Parathyroid adenoma (tissue), 2 donors: ENCODE data around the gene PTPRM.

Experiments
- H2AFZ ChIP-seq: fragments of 300-600 bp; sonication (generic); one replicate; pipeline ENCODE4 v1.7.0; 2017; ENCODE audit warnings: antibody characterized with exemption, mild to moderate bottlenecking
- H3K27ac ChIP-seq: fragments of 300-600 bp; sonication (generic); one replicate; pipeline ENCODE4 v1.7.0; 2017
- H3K27me3 ChIP-seq: fragments of 300-600 bp; sonication (generic); one replicate; pipeline ENCODE4 v1.7.0; 2017; ENCODE audit warnings: low read length; ENCODE audit not compliant: control insufficient read depth, insufficient read depth
- H3K36me3 ChIP-seq: fragments of 300-600 bp; sonication (generic); one replicate; pipeline ENCODE4 v1.7.0; 2017; ENCODE audit warnings: low read length; ENCODE audit not compliant: control insufficient read depth, insufficient read depth
- H3K4me1 ChIP-seq: fragments of 300-600 bp; sonication (generic); one replicate; pipeline ENCODE4 v1.7.0; 2017; ENCODE audit warnings: control low read depth
- H3K4me2 ChIP-seq: fragments of 300-600 bp; sonication (generic); one replicate; pipeline ENCODE4 v1.7.0; 2017; ENCODE audit warnings: low read length
- H3K4me3 ChIP-seq: fragments of 300-600 bp; sonication (generic); one replicate; pipeline ENCODE4 v1.7.0; 2017; ENCODE audit warnings: low read depth, low read length
- H3K79me2 ChIP-seq: fragments of 300-600 bp; sonication (generic); one replicate; pipeline ENCODE4 v1.7.0; 2017; ENCODE audit warnings: control low read depth
- H3K9ac ChIP-seq: fragments of 300-600 bp; sonication (generic); one replicate; pipeline ENCODE4 v1.7.0; 2017; ENCODE audit warnings: mild to moderate bottlenecking
- H3K9me3 ChIP-seq: fragments of 300-600 bp; sonication (generic); one replicate; pipeline ENCODE4 v1.7.0; 2017; ENCODE audit warnings: low read length; ENCODE audit not compliant: control insufficient read depth
- TF ChIP-seq, protein P1 (sequence below): fragments of 300-600 bp; sonication (generic); IDR thresholded peaks from one replicate; pipeline ENCODE4 v1.7.0; 2017; ENCODE audit warnings: antibody characterized with exemption, mild to moderate bottlenecking
- donor health status: primary hyperparathyroidism.

The PTPRM gene

DNA sequence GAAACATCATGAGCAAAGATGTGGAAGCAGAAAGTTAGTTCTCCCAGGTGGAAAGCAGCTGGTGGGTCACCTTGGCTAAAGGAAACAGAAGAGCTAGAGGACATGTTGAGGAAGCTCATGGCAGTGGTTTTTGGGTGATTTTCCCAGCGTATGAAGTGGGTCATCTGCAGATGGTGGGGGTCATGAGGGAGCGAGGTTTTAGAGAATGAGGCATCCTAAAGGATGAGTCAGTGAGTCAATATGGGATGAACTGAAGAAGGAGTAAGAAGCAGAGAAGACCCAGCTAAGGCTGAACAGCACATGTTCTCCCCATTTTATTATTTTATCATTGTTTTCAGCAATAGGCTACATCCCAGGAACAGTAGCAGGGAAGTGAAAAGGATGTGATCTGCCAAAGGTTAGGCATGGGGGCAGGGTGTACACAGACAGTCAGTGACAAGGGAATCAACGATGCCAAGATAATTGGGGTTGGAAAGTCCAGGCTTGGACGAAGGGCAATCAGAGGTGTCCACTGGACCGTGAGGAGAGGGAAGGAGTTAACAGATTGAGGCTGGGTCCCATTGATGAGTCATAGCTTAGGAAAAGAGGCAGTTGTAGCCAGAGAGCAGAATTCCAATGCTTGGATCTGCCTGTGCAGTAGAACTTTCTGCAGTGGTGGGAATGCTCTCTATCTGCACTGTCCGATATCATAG is 752.8 kb downstream of the PTPRM start:
- H2AFZ ChIP-seq = no peak overlapping the region
- H3K4me1 ChIP-seq = peaks cover 2% of the 10 kb centered on the region
- H3K36me3 ChIP-seq = no peaks in the 10 kb centered on the region
- no peak overlapping the region for H3K4me3 ChIP-seq
- H3K27me3 ChIP-seq = no peaks in the 10 kb centered on the region
- H3K4me2 ChIP-seq = no peak overlapping the region
- TF ChIP-seq, protein P1, sequence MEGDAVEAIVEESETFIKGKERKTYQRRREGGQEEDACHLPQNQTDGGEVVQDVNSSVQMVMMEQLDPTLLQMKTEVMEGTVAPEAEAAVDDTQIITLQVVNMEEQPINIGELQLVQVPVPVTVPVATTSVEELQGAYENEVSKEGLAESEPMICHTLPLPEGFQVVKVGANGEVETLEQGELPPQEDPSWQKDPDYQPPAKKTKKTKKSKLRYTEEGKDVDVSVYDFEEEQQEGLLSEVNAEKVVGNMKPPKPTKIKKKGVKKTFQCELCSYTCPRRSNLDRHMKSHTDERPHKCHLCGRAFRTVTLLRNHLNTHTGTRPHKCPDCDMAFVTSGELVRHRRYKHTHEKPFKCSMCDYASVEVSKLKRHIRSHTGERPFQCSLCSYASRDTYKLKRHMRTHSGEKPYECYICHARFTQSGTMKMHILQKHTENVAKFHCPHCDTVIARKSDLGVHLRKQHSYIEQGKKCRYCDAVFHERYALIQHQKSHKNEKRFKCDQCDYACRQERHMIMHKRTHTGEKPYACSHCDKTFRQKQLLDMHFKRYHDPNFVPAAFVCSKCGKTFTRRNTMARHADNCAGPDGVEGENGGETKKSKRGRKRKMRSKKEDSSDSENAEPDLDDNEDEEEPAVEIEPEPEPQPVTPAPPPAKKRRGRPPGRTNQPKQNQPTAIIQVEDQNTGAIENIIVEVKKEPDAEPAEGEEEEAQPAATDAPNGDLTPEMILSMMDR = no peak
- no peaks in the 10 kb centered on the region for H3K9me3 ChIP-seq
- H3K9ac ChIP-seq = no peak overlapping the region
- no peak overlapping the region for H3K27ac ChIP-seq
- H3K79me2 ChIP-seq = no peaks in the 10 kb centered on the region

DNA sequence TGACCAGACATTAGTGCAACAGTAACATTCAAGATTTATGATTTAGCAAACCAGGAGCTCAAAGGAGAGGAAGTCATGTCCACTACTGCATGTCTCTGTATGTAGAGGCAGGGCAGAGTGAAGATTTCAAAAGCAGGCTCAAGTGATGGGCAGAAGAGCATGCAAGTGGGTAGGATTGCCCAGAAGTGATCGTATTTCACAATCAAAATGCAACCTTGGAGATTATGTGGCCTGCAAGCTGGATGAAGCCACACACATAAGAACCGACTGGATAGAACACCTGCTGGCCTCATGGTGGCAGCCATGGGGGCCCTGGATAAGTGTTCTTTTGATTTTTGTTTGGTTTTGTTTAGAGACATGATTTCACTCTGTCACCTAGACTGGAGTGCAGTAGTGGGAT is 755.4 kb downstream of the PTPRM start:
- Histone ChIP-seq H2AFZ (no peak overlapping the region), H3K9ac (no peak overlapping the region), H3K27ac (no peak overlapping the region), H3K27me3 (no peaks in the 10 kb centered on the region), H3K4me1 (peaks cover 2% of the 10 kb centered on the region), H3K4me3 (no peak overlapping the region), H3K9me3 (no peaks in the 10 kb centered on the region), H3K36me3 (no peaks in the 10 kb centered on the region), H3K4me2 (no peak overlapping the region), H3K79me2 (no peaks in the 10 kb centered on the region)
- TF ChIP-seq, protein P1 = no peak

DNA sequence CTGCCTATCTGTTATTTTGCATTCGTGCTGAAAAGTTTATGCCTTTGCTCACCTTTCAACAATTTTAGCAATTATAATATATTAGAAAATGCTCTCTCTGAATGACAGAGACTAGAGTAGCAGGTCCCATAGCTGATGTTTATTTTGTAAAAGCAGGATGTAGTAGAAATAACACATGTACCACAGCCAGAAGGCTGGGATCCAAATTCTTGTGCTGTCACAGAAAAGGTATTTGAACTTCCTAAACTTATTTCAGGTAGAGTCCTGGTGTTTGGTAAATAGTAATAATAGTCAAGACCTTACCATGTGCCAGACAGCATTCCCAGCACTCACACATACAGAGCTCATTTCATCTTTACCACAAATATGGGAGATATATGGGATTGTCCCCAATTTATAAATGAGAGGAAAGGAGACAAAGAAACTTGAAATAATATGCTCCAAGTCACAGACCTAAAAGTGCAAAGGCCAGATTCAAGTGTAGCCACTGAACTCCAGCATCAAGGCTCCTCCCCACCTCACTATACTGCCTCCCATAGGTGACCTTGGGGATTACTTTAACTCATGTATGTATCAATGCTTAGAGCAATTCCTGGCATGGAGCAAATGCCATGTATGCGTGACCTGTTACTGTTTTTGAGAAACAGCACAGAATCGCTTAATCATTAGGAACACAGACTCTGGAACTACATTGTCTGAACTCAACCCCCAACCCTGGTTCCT is 757.4 kb downstream of the PTPRM start:
- no peak overlapping the region for H3K27ac ChIP-seq
- TF ChIP-seq, protein P1 = no peak
- H3K4me3 ChIP-seq = no peak overlapping the region
- no peaks in the 10 kb centered on the region for H3K36me3 ChIP-seq
- H3K4me2 ChIP-seq = no peak overlapping the region
- H3K27me3 ChIP-seq = no peaks in the 10 kb centered on the region
- H3K9ac ChIP-seq = no peak overlapping the region
- no peaks in the 10 kb centered on the region for H3K79me2 ChIP-seq
- H3K9me3 ChIP-seq = no peaks in the 10 kb centered on the region
- peaks cover 2% of the 10 kb centered on the region for H3K4me1 ChIP-seq
- H2AFZ ChIP-seq = no peak overlapping the region

DNA sequence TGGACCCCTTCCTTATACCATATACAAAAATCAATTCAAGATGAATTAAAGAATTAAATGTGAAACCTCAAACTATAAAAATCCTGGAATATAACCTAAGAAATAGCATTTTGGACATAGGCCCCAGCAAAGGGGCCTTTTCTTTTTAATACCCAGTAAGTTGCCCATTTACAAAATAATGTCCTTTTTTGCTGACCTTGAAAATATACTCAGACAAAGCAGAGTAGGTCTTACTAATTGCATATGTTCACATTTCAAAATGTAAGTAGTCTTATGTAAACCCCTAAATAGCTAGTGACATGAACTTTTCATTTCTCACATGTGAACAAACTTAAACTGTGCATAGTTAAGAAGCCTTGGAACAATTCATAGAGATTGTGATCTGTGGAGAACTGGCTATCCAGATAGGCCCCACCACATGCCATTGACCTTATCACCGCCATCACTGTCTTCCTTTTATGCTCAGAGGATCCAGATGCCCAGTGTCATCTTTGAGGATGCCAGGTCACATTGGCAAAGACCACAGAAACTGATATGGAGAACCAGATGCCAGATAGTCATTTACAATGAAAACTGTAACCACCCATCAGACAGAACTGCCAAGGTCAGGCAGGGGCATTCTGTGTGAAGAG is 759.8 kb downstream of the PTPRM start:
- Histone ChIP-seq H3K4me3 (no peak overlapping the region), H3K27me3 (no peaks in the 10 kb centered on the region), H3K4me1 (no peaks in the 10 kb centered on the region), H3K9ac (no peak overlapping the region), H3K79me2 (no peaks in the 10 kb centered on the region), H3K4me2 (no peak overlapping the region), H3K36me3 (no peaks in the 10 kb centered on the region), H2AFZ (no peak overlapping the region), H3K27ac (no peak overlapping the region), H3K9me3 (no peaks in the 10 kb centered on the region)
- TF ChIP-seq, protein P1 = no peak
